Measurements from ENCODE around the gene MEA1.

DNA sequence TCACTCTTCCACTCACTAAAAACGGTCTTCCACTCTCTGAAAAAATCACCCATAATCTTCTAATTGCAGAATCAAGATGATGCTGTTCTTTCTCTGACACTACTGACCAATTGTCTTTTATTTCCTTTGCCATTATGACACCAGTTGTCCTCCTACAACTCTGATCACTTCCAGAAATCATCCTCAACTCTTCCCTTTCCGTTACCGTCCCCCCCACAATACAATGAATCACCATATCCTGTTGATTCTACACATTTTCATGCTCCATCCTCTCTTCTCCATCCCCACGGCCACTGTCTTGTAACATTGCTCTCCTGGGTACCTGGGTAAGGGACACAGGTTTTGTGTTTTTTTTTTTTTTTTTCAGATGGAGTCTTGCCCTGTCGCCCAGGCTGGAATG is 31.9 kb downstream of the MEA1 start:
- TF ChIP-seq, protein P1, sequence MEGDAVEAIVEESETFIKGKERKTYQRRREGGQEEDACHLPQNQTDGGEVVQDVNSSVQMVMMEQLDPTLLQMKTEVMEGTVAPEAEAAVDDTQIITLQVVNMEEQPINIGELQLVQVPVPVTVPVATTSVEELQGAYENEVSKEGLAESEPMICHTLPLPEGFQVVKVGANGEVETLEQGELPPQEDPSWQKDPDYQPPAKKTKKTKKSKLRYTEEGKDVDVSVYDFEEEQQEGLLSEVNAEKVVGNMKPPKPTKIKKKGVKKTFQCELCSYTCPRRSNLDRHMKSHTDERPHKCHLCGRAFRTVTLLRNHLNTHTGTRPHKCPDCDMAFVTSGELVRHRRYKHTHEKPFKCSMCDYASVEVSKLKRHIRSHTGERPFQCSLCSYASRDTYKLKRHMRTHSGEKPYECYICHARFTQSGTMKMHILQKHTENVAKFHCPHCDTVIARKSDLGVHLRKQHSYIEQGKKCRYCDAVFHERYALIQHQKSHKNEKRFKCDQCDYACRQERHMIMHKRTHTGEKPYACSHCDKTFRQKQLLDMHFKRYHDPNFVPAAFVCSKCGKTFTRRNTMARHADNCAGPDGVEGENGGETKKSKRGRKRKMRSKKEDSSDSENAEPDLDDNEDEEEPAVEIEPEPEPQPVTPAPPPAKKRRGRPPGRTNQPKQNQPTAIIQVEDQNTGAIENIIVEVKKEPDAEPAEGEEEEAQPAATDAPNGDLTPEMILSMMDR (IDR thresholded peaks at IDR 0.05): no peak
- TF ChIP-seq POLR2AphosphoS5 (IDR thresholded peaks at IDR 0.05): no peak
- TF ChIP-seq POLR2A (IDR thresholded peaks at IDR 0.05): no peak

All from breast epithelium (tissue), 3 donors.